Mucosa of rectum (tissue), 2 donors: Measurements from ENCODE around the gene SEMA6D.

Source experiments
- H3K27ac ChIP-seq, 2 donors: one replicate each; pipeline ENCODE4 v1.7.0; 2013; ENCODE audit warnings: inconsistent platforms in 2 of 2, low read depth in 2 of 2, low read length in 2 of 2
- H3K27me3 ChIP-seq, 2 donors: one replicate each; pipeline ENCODE4 v1.7.0; 2013; ENCODE audit warnings: low read length in 2 of 2; ENCODE audit not compliant: control insufficient read depth in 2 of 2, insufficient read depth in 2 of 2
- H3K36me3 ChIP-seq, 2 donors: one replicate each; pipeline ENCODE4 v1.7.0; 2013; ENCODE audit warnings: low read length in 2 of 2; ENCODE audit not compliant: control insufficient read depth in 2 of 2, insufficient read depth in 2 of 2
- H3K4me1 ChIP-seq, 2 donors: one replicate each; pipeline ENCODE4 v1.7.0; 2013; ENCODE audit warnings: low read length in 2 of 2, mild to moderate bottlenecking in 1 of 2; ENCODE audit not compliant: control insufficient read depth in 2 of 2, insufficient read depth in 2 of 2
- H3K4me3 ChIP-seq, 2 donors: one replicate each; pipeline ENCODE4 v1.7.0; 2013; ENCODE audit warnings: low read length in 2 of 2
- H3K9ac ChIP-seq, 2 donors: one replicate each; pipeline ENCODE4 v1.7.0; 2013; ENCODE audit warnings: low read length in 2 of 2, low read depth in 1 of 2, mild to moderate bottlenecking in 1 of 2
- H3K9me3 ChIP-seq, 2 donors: one replicate each; pipeline ENCODE4 v1.7.0; 2013; ENCODE audit warnings: low read length in 2 of 2; ENCODE audit not compliant: control insufficient read depth in 2 of 2
- donor health status: healthy.
- donor health status: Normal muscosa, but diverticular disease.

SEMA6D gene

DNA sequence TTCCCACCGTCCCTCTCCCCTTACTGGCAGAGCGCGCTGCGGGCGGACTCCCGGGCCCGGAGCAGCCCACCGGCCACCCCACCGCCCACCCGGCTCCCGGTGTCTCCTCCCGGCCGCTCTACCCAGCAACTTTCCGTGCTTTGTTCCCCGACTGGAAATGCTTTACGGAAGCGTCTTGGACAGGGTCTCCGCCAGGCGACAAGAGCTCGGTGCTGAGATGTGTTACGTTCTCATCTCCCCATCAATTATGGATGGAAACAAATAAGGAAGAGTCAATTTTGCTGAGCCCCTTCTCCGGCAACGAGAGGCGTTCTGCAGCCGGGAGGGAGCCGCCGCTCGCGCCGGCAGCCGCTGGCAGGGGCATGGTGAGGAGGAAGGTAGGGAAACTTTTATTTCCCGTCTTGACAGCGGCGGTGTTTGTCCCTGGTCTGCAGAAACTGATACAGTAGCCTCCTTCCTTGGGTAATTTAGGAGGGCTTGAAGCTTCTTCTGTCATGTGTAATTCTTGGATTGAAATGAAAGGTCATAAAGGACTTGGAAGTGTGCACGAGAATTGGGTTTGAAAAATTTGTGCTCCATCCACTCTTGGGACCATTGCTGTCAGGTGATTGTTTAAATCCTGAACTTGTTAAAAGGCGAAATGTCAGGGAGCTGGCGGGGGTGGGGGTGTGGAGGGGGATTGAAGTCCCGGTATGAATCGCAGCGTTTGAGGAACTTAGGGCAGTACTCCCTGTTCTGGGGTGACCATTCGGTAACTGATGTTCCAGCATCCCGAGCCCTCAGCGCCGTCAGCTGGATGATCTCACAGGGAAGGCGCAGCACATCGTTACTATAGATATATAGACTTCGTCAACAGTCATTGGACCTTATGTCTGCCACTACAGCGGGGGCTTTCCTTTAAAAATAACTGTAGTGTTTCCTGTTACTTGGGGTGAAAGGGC is 1.5 kb downstream of the SEMA6D start:
- H3K9ac ChIP-seq: peak overlapping the region; percentile 52 to 68
- H3K36me3 ChIP-seq: no peaks in the 10 kb centered on the region
- H3K9me3 ChIP-seq: no peaks in the 10 kb centered on the region
- H3K4me1 ChIP-seq: peaks cover 7 to 11% of the 10 kb centered on the region in 2 donors
- peak overlapping the region; percentile 77 to 79 for H3K4me3 ChIP-seq
- peak overlapping the region; percentile 57 to 69 for H3K27ac ChIP-seq
- peaks cover 0 to 4% of the 10 kb centered on the region in 2 donors for H3K27me3 ChIP-seq

DNA sequence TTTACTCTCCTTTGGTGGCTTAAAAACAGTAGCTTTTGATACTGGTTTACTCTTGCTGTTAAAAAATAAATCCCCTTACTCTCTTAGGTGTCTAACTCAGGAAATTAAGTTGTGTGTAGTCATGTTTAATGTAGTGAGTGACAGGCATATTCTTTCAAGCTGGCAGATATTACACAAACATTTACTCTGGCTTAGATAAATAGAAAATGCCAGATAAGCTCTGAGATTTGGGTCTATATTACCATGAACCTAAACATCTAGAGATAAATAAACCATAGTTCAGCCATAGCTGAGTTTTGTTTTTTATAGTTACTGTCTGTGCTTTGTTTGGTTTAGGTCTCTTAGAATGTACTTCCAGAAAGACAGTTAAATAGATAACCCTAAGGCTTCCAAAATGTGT is 2.4 kb downstream of the SEMA6D start:
- Histone ChIP-seq H3K27ac (no peak overlapping the region), H3K36me3 (no peaks in the 10 kb centered on the region), H3K4me1 (peaks cover 7 to 11% of the 10 kb centered on the region in 2 donors), H3K9me3 (no peaks in the 10 kb centered on the region), H3K9ac (no peak overlapping the region), H3K27me3 (peaks cover 0 to 4% of the 10 kb centered on the region in 2 donors), H3K4me3 (peak overlapping the region; percentile 77 to 79)

DNA sequence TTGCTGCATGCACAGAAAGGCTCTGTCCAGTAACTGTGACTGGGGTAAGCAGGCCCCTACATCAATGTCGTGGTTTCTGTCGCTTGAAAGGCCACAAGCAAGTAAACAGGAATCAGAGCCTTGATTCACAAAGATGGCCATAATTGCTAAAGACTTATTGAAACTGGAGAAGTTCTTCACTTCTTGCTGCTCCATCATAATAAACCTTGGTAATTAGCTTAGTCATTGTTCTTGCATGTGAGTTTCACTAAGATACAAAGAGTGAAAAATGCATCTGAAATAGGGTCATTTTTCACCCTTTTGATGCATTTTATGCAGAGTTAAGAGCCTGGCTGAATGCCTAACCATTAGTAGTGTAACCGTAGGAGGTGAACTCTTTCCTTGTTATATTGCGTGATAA is 3.2 kb downstream of the SEMA6D start:
- no peaks in the 10 kb centered on the region for H3K36me3 ChIP-seq
- H3K4me3 ChIP-seq: peak overlapping the region in 1 of 2 donors; percentile 13
- H3K27me3 ChIP-seq: peaks cover 0 to 4% of the 10 kb centered on the region in 2 donors
- H3K9me3 ChIP-seq: no peaks in the 10 kb centered on the region
- no peak overlapping the region for H3K9ac ChIP-seq
- peaks cover 7 to 11% of the 10 kb centered on the region in 2 donors for H3K4me1 ChIP-seq
- no peak overlapping the region for H3K27ac ChIP-seq

DNA sequence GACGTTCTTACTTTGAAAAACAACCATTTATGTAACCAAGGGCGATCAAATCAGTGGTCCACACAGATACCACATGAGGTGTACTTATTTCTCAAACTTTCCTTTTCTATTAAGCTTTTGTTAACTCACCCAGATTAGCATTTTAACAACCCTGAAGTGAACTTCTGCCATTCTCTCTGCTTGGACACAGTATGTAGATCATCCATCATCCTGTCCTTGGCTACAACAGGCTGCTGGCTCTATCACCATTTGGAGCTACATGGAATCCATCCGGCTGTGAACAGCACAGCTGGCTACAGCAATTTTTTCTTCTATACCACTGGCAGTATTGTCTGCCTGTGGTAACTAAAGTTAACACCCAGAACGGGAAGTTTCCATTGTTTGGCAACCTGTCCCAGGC is 4.4 kb downstream of the SEMA6D start:
- Histone ChIP-seq H3K9ac (no peak overlapping the region), H3K4me1 (peaks cover 7 to 11% of the 10 kb centered on the region in 2 donors), H3K4me3 (no peak overlapping the region), H3K27ac (no peak overlapping the region), H3K36me3 (no peaks in the 10 kb centered on the region), H3K27me3 (no peaks in the 10 kb centered on the region), H3K9me3 (no peaks in the 10 kb centered on the region)

DNA sequence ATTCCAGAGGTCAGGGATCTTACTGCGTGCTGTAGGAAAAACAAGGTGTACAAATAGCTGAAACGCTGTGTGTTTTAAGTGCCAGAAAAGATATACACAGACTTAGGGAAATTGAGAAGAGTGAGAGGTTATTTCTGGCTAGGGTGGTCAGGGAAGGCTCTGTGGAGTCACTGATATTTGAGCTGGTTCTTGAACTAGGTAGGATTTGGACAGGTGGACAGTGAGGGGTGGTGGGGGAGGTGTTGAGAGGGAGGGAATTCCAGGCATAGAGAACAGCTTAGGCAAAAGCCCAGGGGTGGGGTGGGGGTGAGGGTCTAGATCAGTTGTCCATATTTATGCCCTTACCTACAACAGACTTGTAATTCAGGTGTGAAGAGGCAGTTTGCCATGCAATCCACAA is 7.0 kb downstream of the SEMA6D start:
- Histone ChIP-seq H3K9me3 (no peaks in the 10 kb centered on the region), H3K27ac (no peak overlapping the region), H3K36me3 (no peaks in the 10 kb centered on the region), H3K4me1 (peaks cover 2 to 5% of the 10 kb centered on the region in 2 donors), H3K4me3 (no peak overlapping the region), H3K9ac (no peak overlapping the region), H3K27me3 (no peaks in the 10 kb centered on the region)

DNA sequence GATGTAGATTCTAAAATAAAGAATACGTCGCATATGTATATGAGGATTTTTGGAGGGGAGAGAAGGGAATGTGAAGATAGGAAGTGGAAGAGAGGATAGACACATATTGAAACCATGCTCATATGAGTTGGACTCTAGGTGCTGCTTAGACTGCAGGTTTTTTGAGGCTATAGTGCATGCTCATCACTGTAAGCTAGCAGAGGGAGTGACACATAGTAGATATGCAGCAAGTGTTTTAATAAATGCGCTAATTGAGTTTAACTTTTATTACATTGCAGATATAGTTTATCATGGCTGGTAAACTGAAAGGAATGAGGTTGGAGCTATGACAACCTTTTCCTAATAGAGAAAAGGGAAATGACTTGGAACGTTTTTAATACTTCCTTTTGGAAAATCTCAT is 7.7 kb downstream of the SEMA6D start:
- no peak overlapping the region for H3K27ac ChIP-seq
- no peaks in the 10 kb centered on the region for H3K27me3 ChIP-seq
- no peak overlapping the region for H3K9ac ChIP-seq
- peaks cover 0 to 5% of the 10 kb centered on the region in 2 donors for H3K4me1 ChIP-seq
- no peaks in the 10 kb centered on the region for H3K36me3 ChIP-seq
- H3K4me3 ChIP-seq: no peak overlapping the region
- H3K9me3 ChIP-seq: no peaks in the 10 kb centered on the region

DNA sequence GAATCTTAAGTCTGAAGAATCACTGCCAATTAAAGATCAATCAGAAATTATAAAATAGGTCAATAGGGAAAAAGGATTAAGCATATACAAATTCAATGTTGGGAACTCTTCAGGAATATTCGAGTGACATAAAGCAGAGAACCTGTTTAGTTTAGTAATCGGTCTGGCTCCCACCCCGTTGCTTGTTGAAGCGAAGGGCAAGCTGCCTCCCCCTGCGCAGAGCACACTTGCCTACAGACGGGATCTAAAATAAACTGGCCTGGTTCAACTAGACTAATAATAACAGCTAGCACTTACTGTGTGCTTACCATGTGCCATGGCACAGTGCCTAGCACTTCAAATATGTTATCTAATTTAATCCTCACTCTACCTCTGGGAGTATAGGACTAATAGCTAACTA is 8.6 kb downstream of the SEMA6D start:
- Histone ChIP-seq H3K27me3 (no peaks in the 10 kb centered on the region), H3K9me3 (no peaks in the 10 kb centered on the region), H3K4me1 (no peaks in the 10 kb centered on the region), H3K4me3 (no peak overlapping the region), H3K27ac (no peak overlapping the region), H3K36me3 (no peaks in the 10 kb centered on the region), H3K9ac (no peak overlapping the region)

DNA sequence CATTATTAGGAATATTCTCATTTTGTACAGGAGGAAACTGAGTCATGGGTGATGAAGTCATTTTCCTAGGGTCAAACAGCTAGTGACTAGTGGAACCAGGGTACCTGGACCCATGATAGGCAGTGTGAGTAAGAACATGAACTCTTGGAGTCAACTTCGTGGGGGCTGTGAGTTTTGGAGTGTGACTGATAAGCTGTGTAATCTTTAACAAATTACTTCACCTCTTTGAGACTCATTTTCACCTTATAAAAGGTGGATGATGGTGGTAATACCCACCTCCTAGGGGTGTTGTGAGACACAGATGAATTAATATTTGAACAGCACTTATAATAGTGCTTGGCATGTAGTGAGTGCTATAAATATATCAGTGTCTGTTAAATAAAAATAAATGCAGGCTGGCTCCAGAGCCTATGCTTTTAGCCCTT is 9.1 kb downstream of the SEMA6D start:
- Histone ChIP-seq H3K27me3 (no peaks in the 10 kb centered on the region), H3K27ac (no peak overlapping the region), H3K9ac (no peak overlapping the region), H3K4me1 (no peaks in the 10 kb centered on the region), H3K4me3 (no peak overlapping the region), H3K9me3 (no peaks in the 10 kb centered on the region), H3K36me3 (no peaks in the 10 kb centered on the region)

DNA sequence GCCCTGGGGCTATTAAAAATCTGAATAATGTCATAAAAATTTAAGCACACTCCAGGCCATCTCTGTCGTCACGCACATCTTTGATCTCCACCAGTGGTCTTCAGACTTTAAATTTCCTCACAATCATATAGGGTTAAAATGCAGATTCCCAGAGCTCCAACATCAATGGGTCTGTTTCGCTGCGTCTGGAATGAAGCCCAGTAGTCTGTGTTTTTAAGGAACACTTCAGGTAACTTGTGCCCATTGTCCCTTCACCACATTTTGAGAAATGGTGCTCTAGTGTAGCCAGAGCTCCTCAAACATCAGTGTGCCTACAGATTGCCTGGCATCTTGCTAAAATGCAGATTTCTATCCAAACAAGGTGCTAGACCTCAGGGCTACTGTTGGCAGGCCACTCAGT is 9.8 kb downstream of the SEMA6D start:
- H3K27ac ChIP-seq: no peak overlapping the region
- no peaks in the 10 kb centered on the region for H3K27me3 ChIP-seq
- H3K36me3 ChIP-seq: no peaks in the 10 kb centered on the region
- H3K4me3 ChIP-seq: no peak overlapping the region
- no peaks in the 10 kb centered on the region for H3K4me1 ChIP-seq
- no peaks in the 10 kb centered on the region for H3K9me3 ChIP-seq
- H3K9ac ChIP-seq: no peak overlapping the region

DNA sequence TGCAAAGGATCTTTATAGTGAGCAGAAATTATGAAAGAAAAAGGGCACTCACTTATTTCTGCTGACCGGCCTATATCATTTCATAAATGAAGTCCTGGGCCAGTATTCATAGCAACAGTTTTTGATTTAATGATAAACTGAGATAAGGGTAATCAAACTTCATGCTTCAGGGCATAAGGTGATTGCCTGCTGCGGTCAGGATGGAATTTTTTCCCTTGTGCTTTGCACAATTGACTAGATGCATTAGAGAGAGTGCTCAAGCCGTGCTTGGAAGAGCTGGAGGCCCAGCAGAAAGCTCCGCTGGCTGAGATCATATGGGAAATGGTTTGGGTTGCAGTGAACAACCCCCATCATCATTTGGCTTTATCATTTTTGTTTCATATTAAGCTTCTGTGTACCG is 10.4 kb downstream of the SEMA6D start:
- H3K9ac ChIP-seq: no peak overlapping the region
- no peaks in the 10 kb centered on the region for H3K36me3 ChIP-seq
- H3K4me3 ChIP-seq: no peak overlapping the region
- no peaks in the 10 kb centered on the region for H3K4me1 ChIP-seq
- no peak overlapping the region for H3K27ac ChIP-seq
- H3K27me3 ChIP-seq: no peaks in the 10 kb centered on the region
- no peaks in the 10 kb centered on the region for H3K9me3 ChIP-seq
